ENCODE data around the gene ARL3.

ARL3 gene

GRCh38 chr10:102642736-102643335 is 71.4 kb downstream of the ARL3 start:
- Histone ChIP-seq H3K4me3 (ENCODE audit: low read depth, low read length) (peak overlapping the region; percentile 85), H3K36me3 (replicated peaks) (peaks cover under 1% of the 10 kb centered on the region), H3K27me3 (replicated peaks) (no peaks in the 10 kb centered on the region), H3K27ac (peak overlapping the region; percentile 81)
- in situ Hi-C loops (cut with HindIII; ENCODE audit: low pct_ligation_motif_present, low sequenced_read_pairs): no loop called here
- TF ChIP-seq, protein P1, sequence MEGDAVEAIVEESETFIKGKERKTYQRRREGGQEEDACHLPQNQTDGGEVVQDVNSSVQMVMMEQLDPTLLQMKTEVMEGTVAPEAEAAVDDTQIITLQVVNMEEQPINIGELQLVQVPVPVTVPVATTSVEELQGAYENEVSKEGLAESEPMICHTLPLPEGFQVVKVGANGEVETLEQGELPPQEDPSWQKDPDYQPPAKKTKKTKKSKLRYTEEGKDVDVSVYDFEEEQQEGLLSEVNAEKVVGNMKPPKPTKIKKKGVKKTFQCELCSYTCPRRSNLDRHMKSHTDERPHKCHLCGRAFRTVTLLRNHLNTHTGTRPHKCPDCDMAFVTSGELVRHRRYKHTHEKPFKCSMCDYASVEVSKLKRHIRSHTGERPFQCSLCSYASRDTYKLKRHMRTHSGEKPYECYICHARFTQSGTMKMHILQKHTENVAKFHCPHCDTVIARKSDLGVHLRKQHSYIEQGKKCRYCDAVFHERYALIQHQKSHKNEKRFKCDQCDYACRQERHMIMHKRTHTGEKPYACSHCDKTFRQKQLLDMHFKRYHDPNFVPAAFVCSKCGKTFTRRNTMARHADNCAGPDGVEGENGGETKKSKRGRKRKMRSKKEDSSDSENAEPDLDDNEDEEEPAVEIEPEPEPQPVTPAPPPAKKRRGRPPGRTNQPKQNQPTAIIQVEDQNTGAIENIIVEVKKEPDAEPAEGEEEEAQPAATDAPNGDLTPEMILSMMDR (IDR thresholded peaks at IDR 0.05; ENCODE audit: low read depth, low read length, missing control alignments): no peak
- DNase-seq: peak; percentile 56

DNA sequence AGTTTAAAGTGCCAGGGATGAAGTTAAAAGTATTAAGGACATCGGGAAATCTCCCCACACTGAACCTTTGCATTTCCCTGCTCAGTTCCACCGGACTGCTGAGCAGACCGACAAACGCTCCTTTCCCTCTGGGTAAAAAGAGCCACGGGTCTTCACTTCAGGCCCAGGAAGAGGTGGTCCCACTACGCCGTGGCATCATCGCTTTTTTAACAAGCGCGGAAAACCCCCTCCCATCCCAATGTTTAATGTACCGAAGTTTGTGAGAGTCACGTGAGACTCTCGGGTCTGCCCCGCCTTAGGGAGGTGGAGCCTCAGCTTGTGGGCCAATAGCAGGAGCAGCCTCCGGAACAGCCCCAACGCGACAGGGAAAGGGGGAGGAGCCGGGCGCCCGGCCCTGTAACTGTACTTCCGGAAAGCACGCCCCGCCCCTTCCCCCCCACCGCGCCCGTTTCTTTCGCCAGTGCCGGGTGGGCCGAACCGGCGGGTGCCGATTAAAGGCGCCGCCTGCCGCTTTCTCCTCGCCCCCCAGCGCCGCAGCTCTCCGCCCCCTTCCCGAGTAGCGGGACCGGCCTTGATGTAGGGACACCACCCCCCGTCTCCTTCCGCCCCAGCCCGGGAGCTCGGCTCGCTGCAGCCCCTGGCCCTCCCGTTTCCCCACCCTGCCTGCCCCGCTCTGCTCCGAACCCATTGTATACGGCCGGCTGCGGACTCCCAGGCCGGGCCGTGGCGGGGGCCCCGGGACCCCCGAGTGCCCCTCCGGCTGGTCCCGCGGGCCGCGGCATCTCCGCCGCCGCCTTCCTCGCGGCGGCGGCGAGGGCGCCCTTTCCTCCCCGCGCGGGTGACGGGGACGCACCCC is 72.1 kb downstream of the ARL3 start:
- TF ChIP-seq, protein P1 (IDR thresholded peaks at IDR 0.05; ENCODE audit: low read depth, low read length, missing control alignments): no peak
- in situ Hi-C loops (cut with HindIII; ENCODE audit: low pct_ligation_motif_present, low sequenced_read_pairs): no loop called here
- Histone ChIP-seq H3K27ac (peak overlapping the region; percentile 81), H3K36me3 (replicated peaks) (no peaks in the 10 kb centered on the region), H3K27me3 (replicated peaks) (no peaks in the 10 kb centered on the region), H3K4me3 (ENCODE audit: low read depth, low read length) (peak overlapping the region; percentile 85)
- peak; percentile 98 for DNase-seq

DNA sequence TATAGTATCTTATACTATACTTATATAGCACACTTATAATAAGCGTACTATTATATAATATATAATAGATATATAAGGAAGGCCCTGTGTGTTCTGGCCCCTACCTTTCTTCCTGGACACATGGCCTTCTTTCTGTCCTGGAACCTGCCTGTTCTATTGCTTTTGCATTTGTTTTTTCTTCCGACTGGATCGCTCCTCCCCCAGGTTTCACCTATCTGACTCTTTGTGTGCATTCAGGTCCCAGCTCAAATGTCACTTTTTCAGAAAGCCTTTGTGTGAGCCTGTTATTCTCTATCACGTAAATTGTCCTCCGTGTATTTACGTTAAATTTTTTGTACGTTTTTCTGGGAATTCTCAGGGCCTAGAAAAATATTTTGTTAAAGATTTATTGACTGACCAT is 72.8 kb downstream of the ARL3 start:
- DNase-seq: no peak
- H3K4me3 ChIP-seq (ENCODE audit: low read depth, low read length): peak overlapping the region; percentile 75
- H3K27me3 ChIP-seq (replicated peaks): no peaks in the 10 kb centered on the region

GRCh38 chr10:102639537-102639936 is 74.7 kb downstream of the ARL3 start:
- no peak for DNase-seq
- TF ChIP-seq, protein P1 (IDR thresholded peaks at IDR 0.05; ENCODE audit: low read depth, low read length, missing control alignments): no peak
- no peaks in the 10 kb centered on the region for H3K27me3 ChIP-seq (replicated peaks)
- no peak overlapping the region for H3K27ac ChIP-seq
- no peak overlapping the region for H3K4me3 ChIP-seq (ENCODE audit: low read depth, low read length)
- H3K36me3 ChIP-seq (replicated peaks): no peaks in the 10 kb centered on the region
- in situ Hi-C loops (cut with HindIII; ENCODE audit: low pct_ligation_motif_present, low sequenced_read_pairs): no loop called here

More for the DNA sequence above, 72.8 kb downstream of the ARL3 start:
- in situ Hi-C loops (cut with HindIII; ENCODE audit: low pct_ligation_motif_present, low sequenced_read_pairs): no loop called here
- TF ChIP-seq, protein P1 (IDR thresholded peaks at IDR 0.05; ENCODE audit: low read depth, low read length, missing control alignments): no peak
- Histone ChIP-seq H3K27ac (peak overlapping the region; percentile 70), H3K36me3 (replicated peaks) (no peaks in the 10 kb centered on the region)

GRCh38 chr10:102635377-102635776 is 78.8 kb downstream of the ARL3 start:
- TF ChIP-seq, protein P1 (IDR thresholded peaks at IDR 0.05; ENCODE audit: low read depth, low read length, missing control alignments): no peak
- Histone ChIP-seq H3K36me3 (replicated peaks) (no peaks in the 10 kb centered on the region), H3K27me3 (replicated peaks) (no peaks in the 10 kb centered on the region), H3K4me3 (ENCODE audit: low read depth, low read length) (no peak overlapping the region), H3K27ac (no peak overlapping the region)
- in situ Hi-C loops (cut with HindIII; ENCODE audit: low pct_ligation_motif_present, low sequenced_read_pairs): no loop called here
- no peak for DNase-seq
